ENCODE measurements around the gene NDUFS6. TPM values are rescaled to one million over a fixed set of nuclear protein-coding genes. Genes with fewer than 3 reads are reported as not detected.

NDUFS6 gene
- total and polyA plus RNA-seq, 2 of the 4 experiments (the other 2 are of a cell fraction): 10.4 to 69.0 TPM

- Histone ChIP-seq H3K4me1 (ENCODE audit: control insufficient read depth, insufficient read depth, low read length) (peaks cover 3% of the 10 kb centered on the region; the same call in 1 of the 2 replicates), H4K8ac (ENCODE audit: low read depth in 2 of 2, low read length in 2 of 2) (no peak overlapping the region), H2AK9ac (replicated peaks; ENCODE audit: low read depth, low read length, poor library complexity) (no peak overlapping the region), H3K18ac (ENCODE audit: low read depth, low read length) (no peak overlapping the region), H3K4me3 (ENCODE audit: insufficient read depth, low read depth, low read length) (no peak overlapping the region), H3K14ac (replicated peaks; ENCODE audit: low read depth, low read length) (no peak overlapping the region), H3K23ac (ENCODE audit: low read depth, low read length) (no peak overlapping the region), H3K4me2 (ENCODE audit: low read depth, low read length) (no peak overlapping the region), H2AFZ (replicated peaks; ENCODE audit: low read length, poor library complexity) (peak overlapping the region; percentile 1), H3K27me3 (ENCODE audit: control insufficient read depth, insufficient read depth, low read length) (peaks cover 7% of the 10 kb centered on the region), H2BK120ac (ENCODE audit: low read depth, low read length) (no peak overlapping the region), H3K4ac (ENCODE audit: low read depth, low read length) (no peak overlapping the region), H4K91ac (ENCODE audit: insufficient read depth, low read depth, low read length) (no peak overlapping the region), H3K9ac (ENCODE audit: low read depth, low read length) (no peak overlapping the region), H4K20me1 (ENCODE audit: insufficient read depth, low read length) (no peaks in the 10 kb centered on the region), H3K9me3 (ENCODE audit: control insufficient read depth, insufficient read depth, low read length) (no peaks in the 10 kb centered on the region), H4K5ac (ENCODE audit: low read depth, low read length) (no peak overlapping the region), H3K79me1 (ENCODE audit: low read depth in 1 of 2, low read length in 2 of 2) (no peaks in the 10 kb centered on the region), H2BK5ac (ENCODE audit: low read depth, low read length, poor library complexity, severe bottlenecking) (no peak overlapping the region), H3K36me3 (ENCODE audit: control insufficient read depth, insufficient read depth, low read length) (no peaks in the 10 kb centered on the region), H2BK20ac (ENCODE audit: low read depth, low read length) (no peak overlapping the region), H3K56ac (ENCODE audit: extremely low read depth, insufficient read depth, low read length) (no peak overlapping the region), H3K9me1 (ENCODE audit: insufficient read depth, low read length) (no peaks in the 10 kb centered on the region), H2AK5ac (ENCODE audit: low read depth, low read length) (no peak overlapping the region), H2BK15ac (ENCODE audit: low read depth, low read length) (no peak overlapping the region), H3K27ac (ENCODE audit: insufficient read depth, low read length) (no peak overlapping the region)
- 62% methylated on average over 13 of the region's 20 CpGs; no CpG with 5 or more reads in 1 of the 2 experiments for WGBS, 2 experiments (ENCODE audit: extremely low coverage in 2 of 2, insufficient read length in 1 of 2)
- ChIA-PET CTCF (interaction anchor here (0.7 to 1.2 kb wide), 3 partner anchors 8 to 18 kb away, joined by 3 to 5 read pairs (median 3); no protein-coding TSS in a partner anchor), POLR2A (ENCODE audit: unreplicated experiment) (interaction anchor here (0.7 kb wide), 1 partner anchor 32 kb away, joined by 3 read pairs; no protein-coding TSS in a partner anchor)
- dilution Hi-C loops (cut with HindIII; ENCODE audit: low sequenced_read_pairs, unreplicated experiment): no loop called here
- intact Hi-C loops (cut with micrococcal nuclease): loop anchor here (2.0 kb wide), 1 partner anchor 27 kb away; the partner anchor contains the start of gene MRPL36
- in situ Hi-C loops (cut with MboI; ENCODE audit: low sequenced_read_pairs): no loop called here
- ATAC-seq (ENCODE audit: low read depth) (peak; percentile 25; the same call in 1 of the 2 replicates), DNase-seq (no peak)
- no TSS peak for BruUV-seq (replicated peaks)
- no peak for TF ChIP-seq CEBPB (IDR thresholded peaks at IDR 0.05; ENCODE audit: low read depth, low read length)
- no peak for TF ChIP-seq NFE2L2 (IDR thresholded peaks at IDR 0.05; ENCODE audit: low read depth, low read length)
- TF ChIP-seq RCOR1 (IDR thresholded peaks at IDR 0.05; ENCODE audit: insufficient replicate concordance, low read length): no peak
- no peak for TF ChIP-seq CHD1 (IDR thresholded peaks at IDR 0.05; ENCODE audit: low read depth, low read length)
These were observed 29.8 kb upstream of the NDUFS6 start for GRCh38 chr5:1771149-1772065.

All from IMR-90 (cell line).